MM.1S (cell line): ENCODE measurements around the gene CTNNA2.

Experiments
- CTCF ChIP-seq: fragments of 300-600 bp; sonication (generic); IDR thresholded peaks from 2 replicates; pipeline ENCODE4 v1.5.1; 2016; ENCODE audit warnings: antibody characterized with exemption, low read length, mixed read lengths
- EZH2 ChIP-seq: fragments of 300-600 bp; sonication (generic); optimal IDR thresholded peaks from 2 replicates; pipeline ENCODE3; 2017; ENCODE audit warnings: low read depth, mild to moderate bottlenecking, antibody characterized with exemption, low read length, mixed read lengths
- EZH2phosphoT487 ChIP-seq: fragments of 300-600 bp; sonication (generic); IDR thresholded peaks from 2 replicates; pipeline ENCODE4 v1.6.1; 2018; ENCODE audit warnings: antibody characterized with exemption, low read length

- TF ChIP-seq EZH2phosphoT487 (no peak), CTCF (no peak), EZH2 (no peak)
Observed at GRCh38 chr2:79872656-79873055, 359.8 kb downstream of the CTNNA2 start.
